A204.1 (cell line): ENCODE data around the gene MDH2.
"Not testable (repeated sequence)": the region's sequence is repeated elsewhere in the genome, so short reads cannot be mapped to it uniquely, and the experiment has no call there.

Experiments used
- FAIRE-seq: peaks from 2 replicates; lab custom pipeline; 2012; peaks lifted over from hg19 to GRCh38; lab: Jason Lieb, UNC

The MDH2 gene

GRCh38 chr7:76048668-76048988, 722 bp downstream of the MDH2 start:
- no peak for FAIRE-seq

GRCh38 chr7:76049295-76049694, 1.4 kb downstream of the MDH2 start:
- FAIRE-seq = no peak

GRCh38 chr7:76050545-76050944, 2.6 kb downstream of the MDH2 start:
- FAIRE-seq = no peak

- no peak for FAIRE-seq
These were observed 3.9 kb downstream of the MDH2 start for GRCh38 chr7:76051840-76052239.

- FAIRE-seq = not testable (repeated sequence)
These were observed 4.8 kb downstream of the MDH2 start for GRCh38 chr7:76052681-76053080.

GRCh38 chr7:76053461-76053860, 5.6 kb downstream of the MDH2 start:
- no peak for FAIRE-seq

GRCh38 chr7:76054123-76055120, 6.5 kb downstream of the MDH2 start:
- FAIRE-seq = no peak

- FAIRE-seq = no peak
These were observed 8.3 kb downstream of the MDH2 start for GRCh38 chr7:76056241-76056640.

- no peak for FAIRE-seq
These were observed 9.4 kb downstream of the MDH2 start for GRCh38 chr7:76057103-76057812.

GRCh38 chr7:76057813-76058145, 9.9 kb downstream of the MDH2 start:
- FAIRE-seq = no peak

GRCh38 chr7:76058745-76059144, 10.8 kb downstream of the MDH2 start:
- not testable (repeated sequence) for FAIRE-seq

- no peak for FAIRE-seq
These were observed 12.9 kb downstream of the MDH2 start for GRCh38 chr7:76060842-76061241.

GRCh38 chr7:76062254-76062653, 14.3 kb downstream of the MDH2 start:
- no peak for FAIRE-seq

- no peak for FAIRE-seq
These were observed 15.2 kb downstream of the MDH2 start for GRCh38 chr7:76063114-76063513.

GRCh38 chr7:76063525-76063924, 15.6 kb downstream of the MDH2 start:
- no peak for FAIRE-seq

GRCh38 chr7:76064208-76064970, 16.5 kb downstream of the MDH2 start:
- no peak for FAIRE-seq

- no peak for FAIRE-seq
These were observed 17.2 kb downstream of the MDH2 start for GRCh38 chr7:76065016-76065612.

GRCh38 chr7:76066716-76067503, 19.0 kb downstream of the MDH2 start:
- FAIRE-seq = no peak

- FAIRE-seq = no peak
These were observed 21.3 kb downstream of the MDH2 start for GRCh38 chr7:76069238-76069638.

- no peak for FAIRE-seq
These were observed 23.7 kb downstream of the MDH2 start for GRCh38 chr7:76071316-76072242.
